Measurements from ENCODE around the gene CCDC126.

Gene CCDC126

GRCh38 chr7:23603632-23604295 is 6.6 kb downstream of the CCDC126 start:
- no peak overlapping the region for H3K4me3 ChIP-seq (ENCODE audit: low read depth, low read length)
- CTCF ChIA-PET: no interaction called here
- TF ChIP-seq ZNF280C (tag by site-specific recombination; IDR thresholded peaks at IDR 0.05) (no peak), ZBTB21 (tag by site-specific recombination; IDR thresholded peaks at IDR 0.05) (peak; percentile 36; the same call in 1 of the 2 replicates), KLF7 (tag by site-specific recombination; IDR thresholded peaks at IDR 0.05; ENCODE audit: borderline replicate concordance) (no peak), ZNF23 (tag by site-specific recombination; IDR thresholded peaks at IDR 0.05; ENCODE audit: borderline replicate concordance) (no peak), ZNF280D (tag by site-specific recombination; IDR thresholded peaks at IDR 0.05) (no peak), ZNF404 (tag by site-specific recombination; IDR thresholded peaks at IDR 0.05) (no peak), ATF2 (tag by site-specific recombination; IDR thresholded peaks at IDR 0.05; ENCODE audit: low read depth) (peak; percentile 49; the same call in 1 of the 2 replicates), ZNF843 (tag by site-specific recombination; IDR thresholded peaks at IDR 0.05) (no peak), GLI2 (tag by site-specific recombination; IDR thresholded peaks at IDR 0.05; ENCODE audit: borderline replicate concordance, low read depth) (no peak), ZNF518A (tag by site-specific recombination; conservative IDR thresholded peaks at IDR 0.05; ENCODE audit: low read depth) (no peak), ZNF521 (tag by site-specific recombination; IDR thresholded peaks at IDR 0.05) (no peak), ZNF510 (tag by site-specific recombination; IDR thresholded peaks at IDR 0.05; ENCODE audit: insufficient replicate concordance) (no peak), WT1 (tag by site-specific recombination; IDR thresholded peaks at IDR 0.05) (no peak), ZBTB48 (tag by site-specific recombination; IDR thresholded peaks at IDR 0.05) (0 out of 2 replicates have a peak, but pooled peaks have one; percentile 26), ZBTB49 (tag by site-specific recombination; IDR thresholded peaks at IDR 0.05; ENCODE audit: low read depth) (no peak), FEZF1 (tag by site-specific recombination; IDR thresholded peaks at IDR 0.05) (no peak), MEIS1 (CRISPR knock-in tag; IDR thresholded peaks at IDR 0.05; ENCODE audit: borderline replicate concordance) (no peak), ZNF433 (tag by site-specific recombination; IDR thresholded peaks at IDR 0.05; ENCODE audit: low read depth) (no peak), RBAK (tag by site-specific recombination; IDR thresholded peaks at IDR 0.05) (no peak), GLIS1 (tag by site-specific recombination; IDR thresholded peaks at IDR 0.05) (peak; percentile 69), ZSCAN16 (tag by site-specific recombination; IDR thresholded peaks at IDR 0.05) (no peak), ZNF529 (tag by site-specific recombination; IDR thresholded peaks at IDR 0.05; ENCODE audit: insufficient replicate concordance) (no peak), TCF7L2 (IDR thresholded peaks at IDR 0.05; ENCODE audit: borderline replicate concordance, low read depth, low read length) (no peak)

More at GRCh38 chr7:23603632-23604295, 6.6 kb downstream of the CCDC126 start:
- Histone ChIP-seq H3K9me3 (ENCODE audit: control insufficient read depth, insufficient read depth, low read depth, low read length) (no peaks in the 10 kb centered on the region), H3K36me3 (ENCODE audit: control insufficient read depth in 2 of 2, insufficient read depth in 1 of 2, low read length in 2 of 2) (no peaks in the 10 kb centered on the region), H3K4me1 (ENCODE audit: control insufficient read depth, insufficient read depth, low read length) (peaks cover 16% of the 10 kb centered on the region), H3K27ac (ENCODE audit: extremely low read depth, low read depth, low read length) (no peak overlapping the region)
- POLR2A ChIA-PET: interaction anchor here (0.6 kb wide), 1 partner anchor 28 kb away, joined by 5 read pairs; no protein-coding TSS in a partner anchor
